HG02588 (cell line): ENCODE data around the gene SLC35G4.
"Not testable (repeated sequence)": the region's sequence is repeated elsewhere in the genome, so short reads cannot be mapped to it uniquely, and the experiment has no call there.

Experiments used
- ATAC-seq: cut with Tn5 transposase; IDR thresholded peaks from one replicate; pipeline ENCODE4 v1.9.1; 2021; ENCODE audit warnings: mild to moderate bottlenecking, moderate library complexity; ENCODE audit not compliant: unreplicated experiment

The SLC35G4 gene

GRCh38 chr18:11613073-11613472 lies 3.7 kb downstream of the SLC35G4 start:
- ATAC-seq: not testable (repeated sequence)

GRCh38 chr18:11613611-11614010 lies 4.2 kb downstream of the SLC35G4 start:
- ATAC-seq: not testable (repeated sequence)

- not testable (repeated sequence) for ATAC-seq
Observed at GRCh38 chr18:11614042-11614441, 4.6 kb downstream of the SLC35G4 start.

- not testable (repeated sequence) for ATAC-seq
Observed at GRCh38 chr18:11614981-11615380, 5.6 kb downstream of the SLC35G4 start.

DNA sequence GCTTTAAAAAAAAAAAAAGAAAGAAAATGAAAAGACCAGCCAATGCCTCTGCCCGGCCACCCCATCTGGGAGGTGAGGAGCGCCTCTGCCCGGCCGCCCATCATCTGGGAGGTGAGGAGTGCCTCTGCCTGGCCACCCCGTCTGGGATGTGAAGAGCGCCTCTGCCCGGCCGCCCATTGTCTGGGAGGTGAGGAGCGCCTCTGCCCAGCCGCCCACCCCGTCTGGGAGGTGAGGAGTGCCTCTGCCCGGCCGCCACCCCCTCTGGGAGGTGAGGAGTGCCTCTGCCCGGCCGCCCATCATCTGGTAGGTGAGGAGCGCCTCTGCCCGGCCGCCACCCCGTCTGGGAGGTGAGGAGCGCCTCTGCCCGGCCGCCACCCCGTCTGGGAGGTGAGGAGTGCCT lies 37.9 kb downstream of the SLC35G4 start:
- ATAC-seq: not testable (repeated sequence)

- not testable (repeated sequence) for ATAC-seq
Observed at GRCh38 chr18:11647804-11648203, 38.4 kb downstream of the SLC35G4 start.

GRCh38 chr18:11649839-11650238 lies 40.4 kb downstream of the SLC35G4 start:
- ATAC-seq: no peak

DNA sequence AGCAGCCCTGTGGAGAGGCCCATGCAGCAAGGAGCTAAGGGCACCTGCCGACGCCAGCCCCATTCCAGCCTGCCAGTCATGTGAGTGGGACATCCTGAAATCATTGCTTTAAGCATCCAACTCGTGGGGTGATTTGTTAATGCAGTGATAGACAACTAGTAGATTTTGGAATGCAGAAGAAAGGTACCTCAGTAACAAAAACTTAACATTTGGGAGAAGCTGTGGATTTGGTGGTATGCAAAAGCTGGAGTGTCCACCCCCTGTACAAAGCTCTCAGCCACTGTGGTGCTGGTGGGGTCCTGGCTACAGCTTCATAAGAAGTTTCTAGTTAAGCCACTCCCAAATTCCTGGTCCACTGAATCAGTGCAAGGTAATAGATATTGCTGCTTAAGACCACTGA lies 42.5 kb downstream of the SLC35G4 start:
- ATAC-seq: no peak

GRCh38 chr18:11653521-11653920 lies 44.1 kb downstream of the SLC35G4 start:
- ATAC-seq: no peak

DNA sequence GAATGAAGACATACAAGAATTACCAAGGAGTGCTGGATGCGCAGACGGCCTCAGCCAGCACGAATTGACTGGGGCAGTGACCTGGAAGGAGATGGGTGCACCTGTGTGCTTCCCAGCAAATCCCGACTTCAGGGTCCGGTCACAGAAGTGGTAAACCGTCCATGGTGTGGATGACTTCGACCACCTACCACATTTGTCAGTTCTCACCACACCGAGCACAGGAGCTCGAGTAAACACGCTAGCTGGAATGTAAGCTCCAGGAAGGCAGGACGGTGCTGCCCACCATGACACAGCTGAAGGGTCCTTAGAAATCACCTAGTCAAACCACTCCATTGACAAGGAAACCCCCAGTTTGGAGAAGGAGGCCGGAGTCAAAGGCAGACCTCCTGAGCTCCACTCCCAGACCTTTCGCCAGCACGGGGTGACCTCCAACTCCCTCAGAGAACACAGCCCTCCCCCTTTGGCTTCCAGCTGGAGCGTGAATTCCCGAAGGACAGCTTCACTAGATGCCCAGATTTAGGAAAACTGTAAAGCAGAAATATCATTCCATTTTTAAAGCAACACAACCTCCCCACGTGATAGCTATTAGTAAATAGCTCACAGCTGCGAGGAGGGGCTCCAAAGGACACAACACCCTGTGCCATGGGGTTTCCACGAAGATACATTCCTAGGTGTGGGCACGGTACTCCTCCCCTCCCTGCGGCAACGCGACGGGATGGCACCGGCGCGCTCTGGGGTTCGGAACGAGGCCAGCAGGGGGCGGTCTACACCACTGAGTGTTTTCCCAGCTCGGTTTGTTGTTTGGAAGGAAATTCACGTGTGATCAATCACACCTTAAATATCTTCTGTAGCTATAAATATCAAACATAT lies 45.6 kb downstream of the SLC35G4 start:
- ATAC-seq: no peak

GRCh38 chr18:11655606-11655932 lies 46.2 kb downstream of the SLC35G4 start:
- no peak for ATAC-seq

- ATAC-seq: no peak
Observed at GRCh38 chr18:11657152-11657551, 47.8 kb downstream of the SLC35G4 start.

DNA sequence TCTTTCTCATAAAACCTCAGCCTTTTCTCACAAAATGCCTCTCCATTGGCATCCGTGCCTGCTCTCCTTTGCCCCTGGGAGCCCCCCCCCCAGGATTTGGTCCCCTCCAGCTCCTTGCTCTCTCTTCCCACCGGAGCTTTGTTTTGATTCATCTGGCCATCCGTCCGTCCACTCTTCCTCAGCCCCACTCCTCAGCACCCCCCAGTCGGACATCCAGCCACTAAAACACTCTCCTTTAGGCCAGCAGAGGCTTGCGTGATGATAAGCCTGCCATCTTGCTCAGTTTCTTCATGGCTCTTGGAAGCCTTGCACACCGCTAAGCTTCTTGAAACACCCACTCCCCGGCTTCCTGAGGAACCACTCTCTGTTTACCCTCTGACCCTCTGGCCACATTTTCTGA lies 48.2 kb downstream of the SLC35G4 start:
- ATAC-seq: no peak

- ATAC-seq: no peak
Observed at GRCh38 chr18:11658019-11658418, 48.6 kb downstream of the SLC35G4 start.

- no peak for ATAC-seq
Observed at GRCh38 chr18:11658989-11659388, 49.6 kb downstream of the SLC35G4 start.
